GM18507 (cell line): ENCODE measurements around the gene DUSP22.

ENCODE experiments used
- DNase-seq: peaks from one replicate; pipeline ENCODE4 v3.0.0; 2011; ENCODE audit warnings: low read depth; ENCODE audit not compliant: insufficient read length; ENCODE audit errors: extremely low spot score
- FAIRE-seq: peaks from 2 replicates; lab custom pipeline; 2011; peaks lifted over from hg19 to GRCh38; lab: Jason Lieb, UNC

DUSP22 gene

GRCh38 chr6:307065-307814 is 15.0 kb downstream of the DUSP22 start:
- DNase-seq = no peak
- FAIRE-seq = no peak

- DNase-seq (no peak), FAIRE-seq (no peak)
Observed at GRCh38 chr6:307874-308273, 15.6 kb downstream of the DUSP22 start.

- DNase-seq = no peak
- FAIRE-seq = no peak
Observed at GRCh38 chr6:308307-308706, 16.0 kb downstream of the DUSP22 start.

- no peak for FAIRE-seq
- DNase-seq = no peak
Observed at GRCh38 chr6:308768-309167, 16.5 kb downstream of the DUSP22 start.

GRCh38 chr6:309947-310346 is 17.7 kb downstream of the DUSP22 start:
- no peak for DNase-seq
- no peak for FAIRE-seq

GRCh38 chr6:310671-311070 is 18.4 kb downstream of the DUSP22 start:
- FAIRE-seq = no peak
- DNase-seq = no peak

- DNase-seq (no peak), FAIRE-seq (no peak)
Observed at GRCh38 chr6:311679-312220, 19.5 kb downstream of the DUSP22 start.

- FAIRE-seq = peak; percentile 81
- DNase-seq = no peak
Observed at GRCh38 chr6:313087-313486, 20.8 kb downstream of the DUSP22 start.

- FAIRE-seq = no peak
- DNase-seq = no peak
Observed at GRCh38 chr6:313917-314316, 21.6 kb downstream of the DUSP22 start.

- DNase-seq (no peak), FAIRE-seq (no peak)
Observed at GRCh38 chr6:314377-314776, 22.1 kb downstream of the DUSP22 start.

- FAIRE-seq (no peak), DNase-seq (no peak)
Observed at GRCh38 chr6:315226-315625, 22.9 kb downstream of the DUSP22 start.

GRCh38 chr6:315921-316752 is 23.9 kb downstream of the DUSP22 start:
- DNase-seq (no peak), FAIRE-seq (peak; percentile 67)

GRCh38 chr6:316753-317038 is 24.4 kb downstream of the DUSP22 start:
- FAIRE-seq = no peak
- DNase-seq = no peak

- FAIRE-seq = no peak
- DNase-seq = no peak
Observed at GRCh38 chr6:317060-317447, 24.8 kb downstream of the DUSP22 start.

- FAIRE-seq = peak; percentile 94
Observed at GRCh38 chr6:317448-318144, 25.3 kb downstream of the DUSP22 start.

GRCh38 chr6:318243-318890 is 26.1 kb downstream of the DUSP22 start:
- FAIRE-seq = no peak
- no peak for DNase-seq

More at GRCh38 chr6:317448-318144, 25.3 kb downstream of the DUSP22 start:
- DNase-seq = no peak

- FAIRE-seq = peak; percentile 92
- DNase-seq = no peak
Observed at GRCh38 chr6:319177-320131, 27.2 kb downstream of the DUSP22 start.

- FAIRE-seq (peak; percentile 24), DNase-seq (no peak)
Observed at GRCh38 chr6:320351-321157, 28.3 kb downstream of the DUSP22 start.
